DMS153 treated with DMSO at 0.1 percent for 48 hours (cell line): Measurements from ENCODE around the gene PVALB.
A peak's percentile ranks its signal among the peaks of the same experiment; 100 is the strongest.
"Not testable (repeated sequence)": the region's sequence is repeated elsewhere in the genome, so short reads cannot be mapped to it uniquely, and the experiment has no call there.

Source experiments
- DNase-seq: peaks from one replicate; lab custom pipeline; 2025; ENCODE audit not compliant: unreplicated experiment; lab: John Stamatoyannopoulos, UW

Gene PVALB

DNA sequence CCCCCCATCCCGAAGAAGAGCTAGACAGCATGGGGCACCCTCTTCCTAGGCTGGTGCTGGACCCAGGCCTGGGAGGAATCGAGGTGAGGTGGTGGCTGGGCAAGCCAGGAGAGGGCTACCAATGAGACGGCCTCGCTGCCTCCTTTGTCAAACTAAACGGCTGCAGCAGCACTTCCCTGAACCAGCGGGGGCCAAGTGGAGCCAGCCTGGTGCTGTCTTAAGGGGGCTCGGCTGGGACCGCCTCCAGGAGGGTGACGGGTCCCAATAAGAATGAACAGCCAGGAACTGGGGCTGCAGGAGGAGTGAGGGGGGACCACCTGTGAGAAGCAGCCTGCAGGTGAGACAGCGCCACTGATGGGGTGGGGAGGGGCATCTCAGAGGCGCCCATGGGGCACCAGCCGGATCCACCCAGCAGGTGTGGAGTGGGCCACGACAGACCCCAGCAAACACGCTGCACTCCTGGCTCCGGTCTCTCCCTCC lies 58.0 kb downstream of the PVALB start:
- DNase-seq = no peak

GRCh38 chr22:36757668-36758211 lies 59.1 kb downstream of the PVALB start:
- peak; percentile 77 for DNase-seq

GRCh38 chr22:36756746-36757655 lies 59.8 kb downstream of the PVALB start:
- no peak for DNase-seq

DNA sequence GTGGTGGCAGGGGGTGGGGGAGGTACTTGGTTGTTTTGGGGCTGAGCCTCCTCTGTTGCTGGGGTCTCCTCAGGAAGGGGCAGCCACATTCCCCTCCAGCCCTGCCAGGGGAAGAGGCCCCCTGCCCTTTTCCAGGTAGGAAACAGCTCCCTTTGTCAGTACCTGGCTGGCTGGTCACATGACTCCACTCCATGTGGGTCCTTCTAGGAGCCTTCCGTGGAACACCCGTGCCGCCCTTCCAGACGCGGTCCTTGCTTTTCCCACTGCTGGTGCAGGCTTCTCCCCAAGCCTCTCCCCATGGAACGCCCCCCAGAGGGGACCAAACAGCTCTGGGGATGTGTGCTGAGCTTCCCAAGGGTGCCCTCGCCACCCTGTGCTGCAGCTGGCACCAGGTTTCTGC lies 60.8 kb downstream of the PVALB start:
- DNase-seq = no peak

DNA sequence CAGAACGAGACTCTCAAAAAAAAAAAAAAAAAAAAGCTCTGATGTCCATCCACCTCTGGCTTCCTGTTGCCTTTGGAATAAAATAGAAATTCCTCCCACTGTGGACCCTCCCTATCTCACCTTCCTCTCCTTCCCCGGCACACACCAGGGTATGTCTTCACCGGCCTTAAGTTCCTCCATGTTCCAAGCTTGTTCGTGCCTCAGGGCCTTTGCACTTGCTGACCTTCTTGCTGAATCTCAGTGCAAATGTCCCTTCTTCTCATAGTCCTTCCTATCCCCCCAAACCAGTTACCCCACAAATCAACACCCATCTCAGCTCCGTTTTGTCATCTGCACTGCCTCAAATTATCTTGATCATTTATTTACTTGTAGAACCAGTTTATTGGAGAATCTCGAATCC lies 61.5 kb downstream of the PVALB start:
- no peak for DNase-seq

DNA sequence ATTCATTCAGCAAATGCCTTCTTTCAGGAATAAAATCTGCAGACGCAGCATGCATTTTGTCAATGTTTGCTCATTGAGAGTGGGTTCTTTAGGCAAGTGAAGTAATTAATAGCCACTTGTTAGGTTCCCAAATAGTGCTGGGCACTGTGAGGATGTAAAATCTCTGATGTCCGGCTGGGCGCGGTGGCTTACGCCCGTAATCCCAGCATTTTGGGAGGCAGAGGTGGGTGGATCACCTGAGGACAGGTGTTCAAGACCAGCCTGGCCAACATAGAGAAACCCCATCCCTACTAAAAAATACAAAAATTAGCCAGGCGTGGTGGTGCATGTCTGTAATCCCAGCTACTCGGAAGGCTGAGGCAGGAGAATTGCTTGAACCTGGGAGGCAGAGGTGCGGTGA lies 62.0 kb downstream of the PVALB start:
- not testable (repeated sequence) for DNase-seq

GRCh38 chr22:36753916-36754315 lies 62.9 kb downstream of the PVALB start:
- DNase-seq = no peak

GRCh38 chr22:36753120-36753802 lies 63.6 kb downstream of the PVALB start:
- no peak for DNase-seq
